H7 (cell line): ENCODE measurements around the gene PPP2R2C. TPM values are rescaled to one million over a fixed set of nuclear protein-coding genes. Genes with fewer than 3 reads are reported as not detected.
A peak's percentile ranks its signal among the peaks of the same experiment; 100 is the strongest.

Experiments used
- DNase-seq: peaks from one replicate; pipeline ENCODE4 v3.0.0; 2012
- H3K27me3 ChIP-seq: 2 replicates; pipeline ENCODE4 v1.6.0; 2011; ENCODE audit warnings: mild to moderate bottlenecking, low read length; ENCODE audit not compliant: control insufficient read depth, insufficient read depth
- H3K36me3 ChIP-seq: replicated peaks from 2 replicates; pipeline ENCODE4 v1.5.1; 2011; ENCODE audit warnings: low read length; ENCODE audit not compliant: control insufficient read depth, insufficient read depth
- H3K4me3 ChIP-seq: 2 replicates; pipeline ENCODE4 v1.5.1; 2011; ENCODE audit warnings: low read depth, mild to moderate bottlenecking, control low read depth, low read length, moderate library complexity; ENCODE audit not compliant: insufficient read depth
- total RNA-seq: library from RNA; depleted of rRNA; stranded (reverse); fragments of >200 nt; shearing (Covaris generic); gene quantifications from 2 replicates; pipeline ENCODE4 v1.2.3, GENCODE V29; 2014; rRNA removed

PPP2R2C gene
- total RNA-seq: 7.2 and 7.6 TPM in 2 replicates

DNA sequence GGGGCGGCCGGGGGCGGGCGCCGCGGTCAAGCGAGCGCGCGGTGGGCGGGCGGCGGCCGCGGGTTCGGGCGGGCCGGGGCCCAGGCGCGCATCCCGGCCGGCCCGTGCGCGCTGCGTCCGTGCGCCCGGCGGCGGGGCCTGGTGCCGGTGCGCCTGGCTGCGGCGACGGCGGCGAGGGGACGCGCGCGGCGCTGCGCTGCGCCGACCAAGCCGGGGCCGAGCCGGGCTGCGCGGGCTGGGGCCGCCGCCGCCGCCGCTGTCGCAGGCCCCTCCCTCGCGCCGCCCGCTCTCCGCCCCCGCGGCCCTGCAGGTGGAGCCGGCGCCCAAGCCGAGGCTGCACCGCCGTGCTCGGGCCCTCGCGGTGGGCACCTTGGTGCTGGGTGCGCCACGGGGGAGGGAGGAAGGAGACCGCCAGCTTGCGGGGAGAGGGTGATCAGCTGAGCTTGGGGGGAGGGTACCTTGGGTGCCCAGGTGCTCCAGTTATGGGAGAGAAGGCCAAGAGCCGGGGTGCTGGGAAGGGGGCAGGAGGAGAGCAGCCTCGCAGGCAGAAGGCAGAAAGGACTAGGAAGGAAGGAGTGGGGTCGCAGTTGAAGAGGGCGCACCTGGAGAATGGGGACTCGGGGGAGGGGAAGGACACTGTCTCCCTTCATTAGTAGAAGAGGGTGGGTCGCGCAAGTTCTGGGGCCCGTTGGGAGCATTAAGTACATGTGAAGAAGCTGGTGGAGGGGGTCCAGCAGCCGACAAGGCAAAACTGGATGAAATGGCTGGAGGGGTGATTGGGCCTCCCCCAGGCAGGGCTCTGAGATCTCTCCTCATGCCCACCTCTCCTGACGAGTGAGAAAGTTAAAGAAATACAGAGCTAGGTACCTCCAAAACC lies at the start of gene PPP2R2C:
Gene PPP2R2C, minus strand, starts transcription at position 228 of the 877 bp plus-strand sequence. CDS start 385 bp downstream, outside the sequence.
- DNase-seq: peak; percentile 91
- Histone ChIP-seq H3K36me3 (no peaks in the 10 kb centered on the region), H3K4me3 (peak within 1 kb of the TSS; percentile 62), H3K27me3 (peaks cover 34% of the 10 kb centered on the region)

DNA sequence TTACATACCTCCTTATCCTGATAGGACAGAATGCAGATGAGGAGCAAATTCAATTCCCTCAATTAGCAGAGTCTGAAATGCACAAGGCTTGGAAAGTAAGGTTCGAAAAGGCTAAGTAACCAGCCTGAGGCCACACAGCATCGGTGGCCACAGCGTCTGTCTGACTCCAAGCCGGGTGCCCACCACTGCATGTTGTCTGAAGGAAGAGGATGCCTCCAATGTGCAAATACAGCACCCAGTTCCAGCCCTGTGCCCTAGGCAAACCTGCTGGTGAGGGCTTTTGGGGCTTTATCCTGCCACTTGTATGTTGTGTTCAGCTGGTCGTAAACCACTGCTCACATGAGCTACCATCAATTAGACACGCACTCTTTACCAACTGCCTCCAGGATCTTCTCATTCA lies 48.6 kb upstream of the PPP2R2C start:
- no peak for DNase-seq
- Histone ChIP-seq H3K36me3 (no peaks in the 10 kb centered on the region), H3K4me3 (no peak overlapping the region), H3K27me3 (no peaks in the 10 kb centered on the region)

DNA sequence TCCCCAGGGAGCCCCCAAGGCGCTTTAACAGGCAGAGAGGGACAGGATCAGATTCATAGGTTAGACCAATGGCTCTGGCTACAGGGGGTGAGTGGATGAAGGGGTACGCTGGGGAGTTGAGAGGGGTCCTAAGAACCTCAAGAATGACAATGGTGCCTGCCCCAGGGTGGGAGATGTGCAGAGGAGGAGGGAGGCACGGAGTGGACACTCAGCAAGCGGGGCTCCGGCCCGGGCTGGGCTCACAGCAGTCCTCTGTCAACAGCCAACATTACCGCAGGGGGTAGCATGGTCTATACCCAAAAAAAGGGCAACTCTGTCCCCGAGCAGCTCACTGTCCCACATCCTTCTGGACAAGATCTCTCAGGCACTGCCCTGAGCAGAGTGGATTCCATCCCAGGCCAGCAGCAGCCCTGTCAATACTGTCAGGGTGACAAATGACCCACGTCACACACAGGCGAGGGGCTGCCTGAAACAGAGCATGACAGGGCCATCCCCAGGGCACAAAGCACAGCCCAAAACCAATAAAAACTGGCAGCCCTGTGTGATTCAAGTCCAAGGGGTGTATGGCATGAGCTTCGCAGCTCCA lies 47.7 kb upstream of the PPP2R2C start:
- H3K27me3 ChIP-seq: no peaks in the 10 kb centered on the region
- no peak overlapping the region for H3K4me3 ChIP-seq
- DNase-seq: no peak
- H3K36me3 ChIP-seq: no peaks in the 10 kb centered on the region

DNA sequence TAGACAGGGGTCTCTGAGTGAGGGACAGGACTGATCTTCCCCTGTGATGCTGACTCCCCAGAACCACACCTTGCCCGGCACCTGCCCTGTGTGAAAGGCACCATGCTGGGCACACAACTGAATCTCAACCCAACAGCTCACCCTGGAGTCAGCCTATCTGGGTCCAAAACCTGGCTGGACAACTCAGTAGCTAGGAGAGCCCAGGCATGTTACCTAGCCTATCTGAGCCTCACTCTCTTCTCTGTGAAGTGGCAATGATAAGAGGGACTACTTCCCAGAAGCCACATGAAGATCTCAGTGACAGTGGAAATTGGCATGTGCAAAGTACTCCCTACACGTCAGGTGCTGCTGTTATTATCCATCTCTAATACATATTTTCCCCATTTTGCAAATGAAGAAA lies 44.8 kb upstream of the PPP2R2C start:
- H3K27me3 ChIP-seq: no peaks in the 10 kb centered on the region
- no peaks in the 10 kb centered on the region for H3K36me3 ChIP-seq
- H3K4me3 ChIP-seq: no peak overlapping the region

DNA sequence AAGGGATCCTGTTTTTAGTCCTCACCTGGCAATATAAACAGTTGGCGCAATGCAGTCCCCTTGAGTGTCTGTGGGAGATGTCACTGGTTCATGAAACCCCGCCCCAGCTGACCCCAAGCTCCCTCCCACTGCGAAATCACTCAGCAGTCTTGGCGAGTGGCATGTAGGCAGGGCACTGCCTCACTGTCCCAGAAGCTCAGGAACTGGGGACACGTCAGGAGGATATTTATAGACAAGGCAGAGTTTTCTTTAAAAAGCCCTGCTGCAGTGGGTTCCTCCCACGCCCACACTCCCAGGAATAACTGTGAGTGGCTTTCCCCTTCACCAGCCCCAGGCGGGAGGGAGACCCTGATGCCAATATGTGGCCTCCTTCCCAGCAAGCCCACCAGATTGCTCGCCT lies 44.3 kb upstream of the PPP2R2C start:
- no peak for DNase-seq
- Histone ChIP-seq H3K4me3 (no peak overlapping the region), H3K27me3 (no peaks in the 10 kb centered on the region), H3K36me3 (no peaks in the 10 kb centered on the region)

More for the DNA sequence above, 44.8 kb upstream of the PPP2R2C start:
- DNase-seq: no peak

DNA sequence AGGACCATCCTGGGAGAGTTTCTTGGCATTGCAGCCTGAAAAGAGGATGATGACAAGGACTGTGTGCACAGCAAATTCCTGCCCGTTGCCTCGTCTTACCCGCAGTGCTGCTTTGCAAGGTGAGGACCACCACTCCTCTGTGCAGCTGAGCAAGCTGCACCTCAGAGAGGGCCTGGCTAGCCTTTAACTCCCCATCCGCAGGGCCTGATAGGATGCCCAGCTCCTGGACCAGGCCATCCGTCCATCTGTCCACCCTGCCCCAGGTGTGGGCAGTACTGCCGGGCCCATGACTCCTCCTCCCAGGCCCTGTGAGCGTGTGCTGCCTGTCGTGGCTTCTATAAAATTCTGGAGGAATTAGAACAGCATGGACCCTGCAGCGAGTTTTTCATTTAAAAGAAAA lies 43.9 kb upstream of the PPP2R2C start:
- no peaks in the 10 kb centered on the region for H3K27me3 ChIP-seq
- H3K4me3 ChIP-seq: no peak overlapping the region
- no peaks in the 10 kb centered on the region for H3K36me3 ChIP-seq

DNA sequence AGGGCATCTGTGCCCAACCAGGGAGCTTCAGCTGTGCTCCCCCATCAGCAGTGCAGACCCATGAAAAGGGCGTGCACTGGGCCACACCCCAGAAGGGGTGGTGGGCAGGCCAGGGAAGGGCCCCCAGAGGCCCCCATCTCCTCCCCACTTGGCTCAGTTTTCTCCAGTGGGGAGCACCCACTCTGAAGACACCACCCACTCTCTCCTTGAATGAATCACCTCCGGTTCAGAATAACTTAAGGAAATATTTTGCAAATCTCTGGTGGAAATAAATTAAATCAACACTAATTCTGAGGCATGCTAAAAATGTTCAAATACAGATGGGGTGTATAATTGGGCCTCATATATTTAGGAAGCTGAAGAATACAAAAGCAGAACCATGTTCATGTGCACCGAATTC lies 41.3 kb upstream of the PPP2R2C start:
- Histone ChIP-seq H3K4me3 (no peak overlapping the region), H3K27me3 (no peaks in the 10 kb centered on the region), H3K36me3 (no peaks in the 10 kb centered on the region)
- no peak for DNase-seq

More for the DNA sequence above, 43.9 kb upstream of the PPP2R2C start:
- DNase-seq: no peak

DNA sequence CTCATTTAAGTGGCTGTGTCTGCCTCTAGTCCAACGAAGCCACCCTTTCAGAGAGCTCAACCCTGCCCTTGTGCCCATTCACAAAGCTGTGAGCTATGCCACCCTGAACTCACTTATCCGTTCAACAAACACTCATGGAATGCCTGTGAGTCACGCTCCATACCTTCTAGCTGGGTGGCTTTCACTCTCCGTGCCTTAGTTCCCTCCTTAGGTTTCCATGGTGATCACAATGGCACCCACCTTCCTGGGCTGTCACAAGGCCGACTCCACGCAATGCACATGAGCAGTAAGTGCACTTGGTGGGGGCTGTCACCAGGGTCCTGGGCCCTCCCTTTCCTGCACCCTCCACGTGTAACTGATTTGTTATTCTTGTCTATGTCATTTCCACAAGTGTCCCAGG lies 37.2 kb upstream of the PPP2R2C start:
- Histone ChIP-seq H3K27me3 (no peaks in the 10 kb centered on the region), H3K4me3 (no peak overlapping the region), H3K36me3 (no peaks in the 10 kb centered on the region)
- DNase-seq: no peak

DNA sequence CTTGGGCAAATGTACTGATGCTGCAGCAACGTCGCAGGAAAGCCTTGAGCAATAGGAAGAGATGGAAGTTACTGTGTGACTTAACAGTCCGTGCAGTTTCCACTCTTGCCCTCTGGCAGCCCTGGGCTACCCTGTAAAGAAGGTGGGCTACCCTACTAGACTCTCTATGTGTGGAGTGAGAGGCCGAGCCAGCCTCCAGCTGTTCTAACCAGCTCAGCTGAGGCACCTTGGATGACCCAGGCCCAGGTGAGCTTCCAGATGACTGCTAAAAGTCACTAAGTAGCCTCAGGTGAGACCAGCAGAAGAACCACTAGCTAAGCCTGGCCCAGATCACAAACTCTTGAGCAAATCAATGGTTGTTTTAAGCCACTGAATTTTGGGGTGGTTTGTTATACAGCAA lies 34.9 kb upstream of the PPP2R2C start:
- Histone ChIP-seq H3K36me3 (no peaks in the 10 kb centered on the region), H3K4me3 (no peak overlapping the region), H3K27me3 (no peaks in the 10 kb centered on the region)
- no peak for DNase-seq

DNA sequence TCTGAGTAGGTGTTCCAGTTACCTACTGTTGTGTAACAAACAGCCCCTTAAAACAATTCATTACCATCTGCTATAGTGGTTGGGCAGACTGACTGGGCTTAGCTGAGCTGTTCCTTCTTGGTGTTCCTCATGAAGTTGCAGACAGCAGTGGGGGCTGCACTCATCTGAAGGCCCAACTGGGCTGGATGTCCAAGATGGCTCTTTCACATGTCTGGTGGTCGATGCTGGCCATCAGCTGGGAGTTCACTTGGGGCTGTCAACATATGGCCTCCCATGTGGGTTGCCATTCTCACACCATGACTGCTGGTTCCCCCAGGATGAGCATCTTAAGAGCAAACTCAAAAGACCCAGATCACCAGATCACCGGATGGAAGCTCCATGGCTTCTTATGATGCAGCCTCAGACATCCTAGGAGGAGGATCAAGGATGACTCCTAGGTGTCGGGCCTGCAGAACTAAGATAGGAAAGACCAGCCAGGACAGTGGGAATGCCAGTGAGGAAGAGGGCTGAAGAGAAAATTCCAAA lies 34.3 kb upstream of the PPP2R2C start:
- Histone ChIP-seq H3K27me3 (no peaks in the 10 kb centered on the region), H3K4me3 (no peak overlapping the region), H3K36me3 (no peaks in the 10 kb centered on the region)
- no peak for DNase-seq

DNA sequence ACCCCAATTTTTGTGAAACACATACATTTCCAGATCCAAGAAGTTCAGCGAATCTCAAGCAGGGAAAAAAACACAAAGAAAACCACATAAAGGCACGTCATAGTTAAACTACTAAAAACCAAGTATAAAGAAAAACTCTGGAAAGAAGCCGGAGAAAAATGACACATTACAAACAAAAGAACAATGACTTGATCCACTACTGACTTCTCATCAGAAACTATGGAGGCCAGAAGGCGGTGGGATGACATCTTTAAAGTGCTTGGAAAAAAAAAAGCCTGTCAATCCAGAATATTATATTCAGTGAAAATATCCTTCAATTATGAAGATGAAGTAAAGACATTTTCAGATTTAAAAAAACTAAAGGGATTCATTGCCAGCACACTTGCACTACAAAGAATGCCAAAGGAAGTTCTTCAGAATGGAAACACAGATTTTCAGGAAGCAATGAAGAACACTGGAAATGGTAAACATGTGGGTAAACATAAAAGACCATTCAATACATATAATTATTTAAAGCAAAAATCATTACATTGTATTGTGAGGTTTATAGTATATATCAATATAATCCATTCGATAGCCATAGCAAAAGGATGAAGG lies 32.6 kb upstream of the PPP2R2C start:
- H3K4me3 ChIP-seq: no peak overlapping the region
- no peaks in the 10 kb centered on the region for H3K36me3 ChIP-seq
- no peak for DNase-seq

DNA sequence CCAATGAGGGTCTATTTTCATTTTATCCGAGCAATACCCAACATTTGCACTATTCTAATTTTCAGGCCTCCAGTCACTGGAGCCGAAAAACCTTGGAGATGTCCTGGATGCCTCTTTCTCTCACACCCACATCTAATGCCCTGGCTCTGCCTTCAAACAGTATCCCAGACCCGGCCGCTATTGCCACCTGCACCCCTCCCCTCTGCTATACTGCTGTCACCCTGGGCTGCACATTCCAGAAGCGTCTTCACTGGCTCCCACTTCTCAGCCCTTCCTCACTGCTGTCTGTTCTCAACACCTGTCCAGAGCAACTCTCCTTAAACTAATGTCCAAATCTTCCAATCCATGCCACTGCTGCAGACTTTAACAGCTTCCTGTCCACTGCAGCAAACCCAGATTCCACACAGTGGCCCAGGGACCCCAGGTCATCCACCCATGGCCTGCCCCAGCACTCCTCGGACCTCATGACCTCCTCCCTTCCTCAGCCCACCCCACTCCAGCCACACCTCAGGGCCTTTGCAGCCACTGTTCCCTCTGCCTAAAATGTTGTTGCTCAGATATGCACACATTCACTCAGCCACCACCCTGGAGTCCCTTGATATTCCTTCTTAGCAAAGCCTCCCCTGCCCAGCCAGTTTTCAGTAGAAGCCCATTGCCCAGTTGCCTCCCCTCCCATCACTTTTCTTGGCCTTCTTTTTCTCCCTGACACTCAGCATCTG lies 30.5 kb upstream of the PPP2R2C start:
- H3K27me3 ChIP-seq: no peaks in the 10 kb centered on the region
- H3K4me3 ChIP-seq: no peak overlapping the region
- DNase-seq: no peak
- H3K36me3 ChIP-seq: no peaks in the 10 kb centered on the region

More for the DNA sequence above, 32.6 kb upstream of the PPP2R2C start:
- H3K27me3 ChIP-seq: no peaks in the 10 kb centered on the region

DNA sequence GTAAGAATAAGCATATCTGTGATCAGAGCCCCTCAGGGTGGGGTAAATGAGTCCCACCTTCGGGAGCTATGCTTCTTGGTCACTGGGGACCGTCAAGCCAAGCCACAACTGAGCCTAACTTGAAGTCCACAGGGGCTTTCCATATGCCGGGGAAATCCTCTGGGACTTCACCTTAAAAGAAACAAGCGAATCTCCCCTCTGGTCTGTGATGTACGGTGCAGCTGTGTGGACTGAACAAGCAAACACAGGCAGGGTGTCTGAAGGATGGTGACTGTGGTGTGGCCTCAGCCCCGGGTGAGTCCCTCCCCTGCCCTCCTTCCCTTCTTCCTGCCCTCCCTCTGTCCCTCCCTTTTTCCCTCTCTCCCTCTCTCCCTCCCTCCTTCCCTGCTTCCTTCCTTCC lies 29.7 kb upstream of the PPP2R2C start:
- Histone ChIP-seq H3K27me3 (no peaks in the 10 kb centered on the region), H3K36me3 (no peaks in the 10 kb centered on the region), H3K4me3 (no peak overlapping the region)
- no peak for DNase-seq

DNA sequence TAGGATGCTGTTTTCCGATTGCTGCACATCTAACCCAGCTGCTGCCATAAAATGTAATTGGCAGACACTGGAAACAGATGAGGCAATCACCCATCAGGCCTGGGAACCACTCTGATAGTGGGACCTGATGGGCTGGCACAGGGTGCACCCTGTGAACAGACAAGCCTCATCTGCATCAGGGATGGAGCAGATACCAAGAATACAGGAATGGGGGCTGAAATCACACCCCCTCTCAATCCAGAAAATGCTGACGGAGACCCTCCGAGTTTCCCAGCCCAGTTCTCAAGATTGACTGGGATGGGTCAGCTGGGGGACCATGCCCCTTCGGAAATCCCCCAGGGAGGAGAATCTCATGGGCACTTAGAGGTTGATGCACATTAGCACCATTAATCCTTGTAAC lies 28.8 kb upstream of the PPP2R2C start:
- Histone ChIP-seq H3K4me3 (no peak overlapping the region), H3K36me3 (no peaks in the 10 kb centered on the region)
- no peak for DNase-seq

More for the DNA sequence above, 28.8 kb upstream of the PPP2R2C start:
- no peaks in the 10 kb centered on the region for H3K27me3 ChIP-seq
